Measurements from ENCODE around the gene TEX52.
A peak's percentile ranks its signal among the peaks of the same experiment; 100 is the strongest.
"Not testable (repeated sequence)": the region's sequence is repeated elsewhere in the genome, so short reads cannot be mapped to it uniquely, and the experiment has no call there.

Gene TEX52

GRCh38 chr12:2863402-2863801 lies 6.6 kb upstream of the TEX52 start:
- DNase-seq, result not testable (repeated sequence)

- DNase-seq, result no peak
These were observed 6.0 kb upstream of the TEX52 start for GRCh38 chr12:2862876-2863275.

GRCh38 chr12:2860170-2860569 lies 3.3 kb upstream of the TEX52 start:
- DNase-seq, result no peak

- DNase-seq, result no peak
These were observed 2.1 kb upstream of the TEX52 start for GRCh38 chr12:2858944-2859421.

GRCh38 chr12:2858334-2858733 lies 1.5 kb upstream of the TEX52 start:
- no peak for DNase-seq

- DNase-seq, result no peak
These were observed 737 bp upstream of the TEX52 start for GRCh38 chr12:2857576-2857975.

- no peak for DNase-seq
These were observed 788 bp downstream of the TEX52 start for GRCh38 chr12:2856051-2856450.

- DNase-seq, result no peak
These were observed 1.3 kb downstream of the TEX52 start for GRCh38 chr12:2855546-2855945.

- DNase-seq, result no peak
These were observed 2.0 kb downstream of the TEX52 start for GRCh38 chr12:2854669-2855453.

- peak; percentile 79 for DNase-seq
These were observed 3.2 kb downstream of the TEX52 start for GRCh38 chr12:2853626-2854025.

- no peak for DNase-seq
These were observed 4.9 kb downstream of the TEX52 start for GRCh38 chr12:2851931-2852330.

- DNase-seq, result no peak
These were observed 11.6 kb downstream of the TEX52 start for GRCh38 chr12:2845280-2845679.

- no peak for DNase-seq
These were observed 12.1 kb downstream of the TEX52 start for GRCh38 chr12:2844786-2845185.

GRCh38 chr12:2842948-2843347 lies 13.9 kb downstream of the TEX52 start:
- no peak for DNase-seq

GRCh38 chr12:2841056-2841650 lies 15.7 kb downstream of the TEX52 start:
- no peak for DNase-seq

- DNase-seq, result no peak
These were observed 20.3 kb downstream of the TEX52 start for GRCh38 chr12:2836574-2836973.

GRCh38 chr12:2835691-2836403 lies 21.0 kb downstream of the TEX52 start:
- DNase-seq, result no peak

GRCh38 chr12:2834581-2835491 lies 22.0 kb downstream of the TEX52 start, which contains the start of gene NRIP2:
TSS of gene NRIP2 (minus strand) at chr12:2835035. CDS start at chr12:2834983, 52 bp downstream.
- no peak for DNase-seq

GRCh38 chr12:2833810-2834209 lies 23.0 kb downstream of the TEX52 start:
- no peak for DNase-seq

- DNase-seq, result no peak
These were observed 23.5 kb downstream of the TEX52 start for GRCh38 chr12:2833327-2833726.

GRCh38 chr12:2832550-2833127 lies 24.2 kb downstream of the TEX52 start:
- no peak for DNase-seq

GRCh38 chr12:2829275-2829674 lies 27.6 kb downstream of the TEX52 start:
- DNase-seq, result no peak

All from activated effector memory CD4-positive, alpha-beta T cell treated with anti-CD3 and anti-CD28 coated beads, Interleukin-2, amount 50 U/mL, for 16 hours (primary cell).